ENCODE measurements around the gene POLR2E. TPM values are rescaled to one million over a fixed set of nuclear protein-coding genes. Genes with fewer than 3 reads are reported as not detected.

The POLR2E gene
- total RNA-seq, 4 donors from 2014 or later: 151 to 216 (median 188) TPM

GRCh38 chr19:1109697-1110671 is 14.8 kb upstream of the POLR2E start:
- TF ChIP-seq CTCF (IDR thresholded peaks at IDR 0.05): no peak
- DNase-seq (ENCODE audit: low spot score): no peak
- no peak for ATAC-seq (ENCODE audit: low FRiP score)

GRCh38 chr19:1109032-1109551 is 13.9 kb upstream of the POLR2E start:
- TF ChIP-seq CTCF (IDR thresholded peaks at IDR 0.05): no peak
- ATAC-seq (ENCODE audit: low FRiP score) (no peak), DNase-seq (ENCODE audit: low spot score) (no peak)

GRCh38 chr19:1108291-1109031 is 13.3 kb upstream of the POLR2E start:
- no peak for TF ChIP-seq CTCF (IDR thresholded peaks at IDR 0.05)
- ATAC-seq (ENCODE audit: low FRiP score) (no peak), DNase-seq (ENCODE audit: low spot score) (no peak)

GRCh38 chr19:1107661-1108261 is 12.6 kb upstream of the POLR2E start:
- ATAC-seq (ENCODE audit: low FRiP score): no peak
- no peak for TF ChIP-seq CTCF (IDR thresholded peaks at IDR 0.05)
- no peak for DNase-seq (ENCODE audit: low spot score)

GRCh38 chr19:1106841-1107660 is 11.9 kb upstream of the POLR2E start:
- DNase-seq (ENCODE audit: low spot score) (no peak), ATAC-seq (ENCODE audit: low FRiP score) (no peak)
- no peak for TF ChIP-seq CTCF (IDR thresholded peaks at IDR 0.05)

Data from omental fat pad (tissue), 4 donors.